Tibial nerve (tissue), 4 donors: ENCODE data around the gene ZCCHC14. TPM values are rescaled to one million over a fixed set of nuclear protein-coding genes. Genes with fewer than 3 reads are reported as not detected.

Experiments
- DNase-seq, 2 donors: peaks; one replicate each; pipeline ENCODE4 v3.0.0-alpha.2; 2019; ENCODE audit warnings: low spot score in 2 of 2
- H3K27ac ChIP-seq, 4 donors: fragments of 200-600 bp; sonication (generic) in 3 of 4; one replicate each; pipeline ENCODE4 v1.5.1; 2017 to 2019; ENCODE audit warnings: mild to moderate bottlenecking in 1 of 4
- H3K27me3 ChIP-seq, 2 donors: fragments of 200-600 bp; sonication (generic) in 1 of 2; one replicate each; pipeline versions ENCODE4 v1.5.1 to v1.6.0; 2017 to 2019
- H3K36me3 ChIP-seq, 3 donors: fragments of 200-600 bp; sonication (generic); one replicate each; pipeline ENCODE4 v1.5.1; 2018 to 2019
- H3K4me1 ChIP-seq, 4 donors: fragments of 200-600 bp; sonication (generic) in 3 of 4; one replicate each; pipeline ENCODE4 v1.5.1; 2017 to 2019
- H3K4me3 ChIP-seq, 4 donors: fragments of 200-600 bp; sonication (generic) in 3 of 4; one replicate each; pipeline ENCODE4 v1.5.1; 2017 to 2019; ENCODE audit warnings: mild to moderate bottlenecking in 1 of 4, moderate library complexity in 1 of 4
- H3K9me3 ChIP-seq, 4 donors: fragments of 200-600 bp; sonication (generic) in 3 of 4; one replicate each; pipeline ENCODE4 v1.5.1; 2017 to 2019
- EP300 ChIP-seq, 2 donors: sonication (generic); formaldehyde crosslinking; IDR thresholded peaks; one replicate each; pipeline ENCODE4 v1.6.1; 2017; ENCODE audit warnings: antibody characterized with exemption in 2 of 2, mild to moderate bottlenecking in 1 of 2
- POLR2A ChIP-seq, 2 donors: fragments of 450-650 bp; IDR thresholded peaks; one replicate each; pipeline ENCODE4 v1.6.1; 2017; ENCODE audit warnings: antibody characterized with exemption in 2 of 2, mild to moderate bottlenecking in 2 of 2, moderate library complexity in 2 of 2
- WGBS, 2 donors: methylation state at CpG; one replicate each; pipeline ENCODE4 v1.1.5; 2018; 5-methylcytosine and 5-hydroxymethylcytosine counted together
- total RNA-seq, 4 donors: library from RNA; depleted of rRNA; stranded (reverse); fragments of >200 nt; gene quantifications; one replicate each; pipeline ENCODE4 v1.1.0, GENCODE V29; 2016
- TF ChIP-seq, protein P1 (sequence below), 5 experiments: fragments of 200-600 bp in 3 of 5; fragments of 450-650 bp in 2 of 5; sonication (generic) in 3 of 5; IDR thresholded peaks; one replicate each; pipeline ENCODE4 v1.5.1; 2016 to 2019; ENCODE audit warnings: antibody characterized with exemption in 5 of 5, mild to moderate bottlenecking in 3 of 5, moderate library complexity in 2 of 5

The ZCCHC14 gene
- total RNA-seq, 4 donors from 2014 or later, result 15.3 to 45.8 (median 25.8) TPM

DNA sequence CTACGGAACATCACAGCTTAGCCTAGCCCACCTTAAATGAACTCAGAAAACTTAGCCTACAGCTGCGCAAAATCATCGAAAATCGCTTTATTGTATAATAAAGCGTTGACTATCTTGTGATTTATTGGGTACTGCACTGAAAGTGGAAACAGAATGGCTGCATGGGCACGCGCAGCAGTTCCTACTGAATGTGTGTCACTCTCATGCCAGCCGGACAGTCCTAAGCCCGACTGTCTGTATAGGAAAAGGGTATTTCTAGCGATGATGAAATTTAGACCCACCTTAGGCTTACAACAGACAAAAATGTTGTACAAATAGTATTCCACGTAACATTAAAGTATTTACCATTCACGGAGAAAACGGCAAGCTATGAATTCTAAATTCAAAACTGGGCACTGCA, 118.5 kb downstream of the ZCCHC14 start:
- TF ChIP-seq, protein P1, sequence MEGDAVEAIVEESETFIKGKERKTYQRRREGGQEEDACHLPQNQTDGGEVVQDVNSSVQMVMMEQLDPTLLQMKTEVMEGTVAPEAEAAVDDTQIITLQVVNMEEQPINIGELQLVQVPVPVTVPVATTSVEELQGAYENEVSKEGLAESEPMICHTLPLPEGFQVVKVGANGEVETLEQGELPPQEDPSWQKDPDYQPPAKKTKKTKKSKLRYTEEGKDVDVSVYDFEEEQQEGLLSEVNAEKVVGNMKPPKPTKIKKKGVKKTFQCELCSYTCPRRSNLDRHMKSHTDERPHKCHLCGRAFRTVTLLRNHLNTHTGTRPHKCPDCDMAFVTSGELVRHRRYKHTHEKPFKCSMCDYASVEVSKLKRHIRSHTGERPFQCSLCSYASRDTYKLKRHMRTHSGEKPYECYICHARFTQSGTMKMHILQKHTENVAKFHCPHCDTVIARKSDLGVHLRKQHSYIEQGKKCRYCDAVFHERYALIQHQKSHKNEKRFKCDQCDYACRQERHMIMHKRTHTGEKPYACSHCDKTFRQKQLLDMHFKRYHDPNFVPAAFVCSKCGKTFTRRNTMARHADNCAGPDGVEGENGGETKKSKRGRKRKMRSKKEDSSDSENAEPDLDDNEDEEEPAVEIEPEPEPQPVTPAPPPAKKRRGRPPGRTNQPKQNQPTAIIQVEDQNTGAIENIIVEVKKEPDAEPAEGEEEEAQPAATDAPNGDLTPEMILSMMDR (IDR thresholded peaks at IDR 0.05), result no peak
- TF ChIP-seq POLR2A (IDR thresholded peaks at IDR 0.05), result no peak
- TF ChIP-seq EP300 (IDR thresholded peaks at IDR 0.05), result no peak
- 93 to 95% methylated on average over 13 of the region's 13 CpGs for WGBS, 2 donors
- Histone ChIP-seq H3K4me3 (no peak overlapping the region), H3K4me1 (peaks cover 0 to 54% (median 31%) of the 10 kb centered on the region in 4 donors), H3K36me3 (no peaks in the 10 kb centered on the region), H3K9me3 (no peaks in the 10 kb centered on the region), H3K27ac (no peak overlapping the region), H3K27me3 (no peaks in the 10 kb centered on the region)
- no peak for DNase-seq

DNA sequence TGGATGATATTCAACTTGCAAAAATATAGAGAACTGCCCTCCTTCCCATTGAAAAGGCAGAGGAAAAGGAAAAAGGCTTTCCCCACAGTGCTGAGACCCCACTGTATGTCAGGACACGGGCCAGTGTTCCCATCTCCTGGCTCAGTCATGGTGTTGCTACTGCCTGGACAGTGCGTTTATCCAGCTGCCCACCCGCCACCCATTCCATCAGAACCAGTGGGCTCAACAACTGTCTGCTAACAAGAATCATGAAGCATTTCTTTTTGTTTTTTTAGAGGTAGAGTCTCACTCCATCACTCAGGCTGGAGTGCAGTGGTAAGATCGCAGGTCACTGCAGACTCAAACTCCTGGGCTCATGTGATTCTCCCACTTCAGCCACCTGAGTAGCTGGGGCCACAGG, 120.5 kb downstream of the ZCCHC14 start:
- Histone ChIP-seq H3K27ac (no peak overlapping the region), H3K27me3 (no peaks in the 10 kb centered on the region), H3K9me3 (no peaks in the 10 kb centered on the region), H3K4me3 (no peak overlapping the region), H3K36me3 (no peaks in the 10 kb centered on the region), H3K4me1 (peaks cover 0 to 66% (median 26%) of the 10 kb centered on the region in 4 donors)
- no peak for DNase-seq
- no peak for TF ChIP-seq POLR2A (IDR thresholded peaks at IDR 0.05)
- TF ChIP-seq, protein P1 (IDR thresholded peaks at IDR 0.05), result no peak
- TF ChIP-seq EP300 (IDR thresholded peaks at IDR 0.05), result no peak
- WGBS, 2 donors, result 89 to 95% methylated on average over 4 of the region's 4 CpGs

DNA sequence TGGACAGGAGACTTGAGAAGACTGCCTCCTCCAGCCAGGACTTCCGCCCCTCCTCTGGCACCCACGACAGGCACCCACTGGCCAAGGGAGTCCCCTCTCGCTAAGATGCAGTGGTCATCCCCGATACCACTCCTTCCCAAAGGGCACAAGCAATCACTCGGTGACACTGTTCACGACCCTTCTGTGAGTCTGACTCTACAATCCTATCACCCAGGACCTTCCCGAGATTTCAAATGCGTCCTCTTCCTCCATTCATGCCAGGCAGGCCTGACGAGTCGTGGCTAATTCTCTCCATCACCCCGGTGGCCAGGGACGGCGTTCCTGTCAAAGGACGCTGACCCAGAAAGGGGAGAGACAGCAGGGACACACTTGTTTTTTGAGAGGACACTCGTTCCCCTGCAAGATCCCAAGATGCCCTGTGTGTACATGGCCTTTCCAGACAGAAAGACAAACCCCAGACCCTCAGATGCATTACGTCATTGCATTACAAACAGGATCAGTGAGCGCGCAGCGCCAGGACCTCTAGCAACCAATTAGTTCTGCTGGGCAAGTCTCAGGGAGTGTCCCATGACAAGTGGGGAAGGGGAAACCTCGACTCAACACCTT, 121.5 kb downstream of the ZCCHC14 start:
- Histone ChIP-seq H3K4me1 (peaks cover 0 to 64% (median 24%) of the 10 kb centered on the region in 4 donors), H3K36me3 (peaks cover 0 to 5% (median 0%) of the 10 kb centered on the region in 3 donors), H3K27me3 (no peaks in the 10 kb centered on the region), H3K9me3 (no peaks in the 10 kb centered on the region), H3K4me3 (no peak overlapping the region), H3K27ac (no peak overlapping the region)
- DNase-seq, result no peak
- TF ChIP-seq EP300 (IDR thresholded peaks at IDR 0.05) (no peak), POLR2A (IDR thresholded peaks at IDR 0.05) (no peak)
- TF ChIP-seq, protein P1 (IDR thresholded peaks at IDR 0.05), result no peak
- 72 to 80% methylated on average over 20 of the region's 20 CpGs for WGBS, 2 donors

DNA sequence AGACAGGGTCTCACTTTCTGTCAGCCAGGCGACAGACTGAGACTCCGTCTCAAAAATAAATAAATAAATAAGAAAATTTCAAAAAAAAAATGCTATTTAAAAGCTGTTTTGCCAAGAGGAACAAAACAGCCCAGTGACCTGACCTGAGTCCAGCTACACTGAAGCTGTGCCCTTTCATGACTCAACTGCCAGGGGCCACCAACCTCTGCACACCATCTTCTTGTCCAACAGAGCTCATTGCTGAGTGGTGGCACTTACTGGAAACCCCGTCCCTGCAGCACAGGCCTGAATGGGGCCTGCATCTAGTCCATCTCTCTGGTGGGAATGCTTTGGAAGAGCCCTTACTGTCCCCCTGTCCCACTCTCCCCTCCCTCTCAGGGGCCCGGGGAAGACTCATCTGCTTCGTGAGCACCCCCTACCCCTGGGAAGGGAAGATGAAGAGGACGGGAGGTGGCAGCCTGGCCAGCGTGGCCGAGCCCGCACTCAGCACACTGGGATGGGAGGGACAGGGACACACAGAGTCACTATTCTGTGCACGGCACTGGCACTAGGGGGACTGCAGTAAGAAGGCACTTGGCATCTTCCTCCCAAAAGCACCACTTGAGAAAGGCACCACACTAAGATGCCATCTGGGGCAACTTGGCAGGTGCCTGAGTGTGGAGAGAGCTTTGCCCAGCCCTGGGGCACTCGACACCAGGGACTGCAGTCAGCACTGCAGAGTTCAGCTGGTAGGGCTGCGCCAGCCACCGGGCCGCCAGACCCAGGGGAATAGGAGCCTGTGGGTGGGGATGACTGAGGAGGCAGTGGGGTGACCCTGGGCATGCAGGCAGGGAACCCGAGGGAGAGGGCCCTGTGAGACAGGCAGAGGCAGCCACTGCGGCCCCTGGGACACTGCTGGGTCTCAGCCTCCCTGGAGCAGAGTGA, 122.8 kb downstream of the ZCCHC14 start:
- H3K27me3 ChIP-seq, result no peaks in the 10 kb centered on the region
- peaks cover 0 to 19% (median 0%) of the 10 kb centered on the region in 3 donors for H3K36me3 ChIP-seq
- 76 to 77% methylated on average over 8 to 16 of the region's 16 CpGs for WGBS, 2 donors
- H3K4me3 ChIP-seq, result no peak overlapping the region
- no peak for DNase-seq
- H3K9me3 ChIP-seq, result no peaks in the 10 kb centered on the region
- peaks cover 0 to 55% (median 12%) of the 10 kb centered on the region in 4 donors for H3K4me1 ChIP-seq
- H3K27ac ChIP-seq, result no peak overlapping the region
- TF ChIP-seq, protein P1 (IDR thresholded peaks at IDR 0.05), result no peak
- TF ChIP-seq POLR2A (IDR thresholded peaks at IDR 0.05) (no peak), EP300 (IDR thresholded peaks at IDR 0.05) (no peak)
